ENCODE results near the gene KDSR.

GRCh38 chr18:63317982-63318888 is 48.8 kb downstream of the KDSR start:
- TF ChIP-seq, protein P1, sequence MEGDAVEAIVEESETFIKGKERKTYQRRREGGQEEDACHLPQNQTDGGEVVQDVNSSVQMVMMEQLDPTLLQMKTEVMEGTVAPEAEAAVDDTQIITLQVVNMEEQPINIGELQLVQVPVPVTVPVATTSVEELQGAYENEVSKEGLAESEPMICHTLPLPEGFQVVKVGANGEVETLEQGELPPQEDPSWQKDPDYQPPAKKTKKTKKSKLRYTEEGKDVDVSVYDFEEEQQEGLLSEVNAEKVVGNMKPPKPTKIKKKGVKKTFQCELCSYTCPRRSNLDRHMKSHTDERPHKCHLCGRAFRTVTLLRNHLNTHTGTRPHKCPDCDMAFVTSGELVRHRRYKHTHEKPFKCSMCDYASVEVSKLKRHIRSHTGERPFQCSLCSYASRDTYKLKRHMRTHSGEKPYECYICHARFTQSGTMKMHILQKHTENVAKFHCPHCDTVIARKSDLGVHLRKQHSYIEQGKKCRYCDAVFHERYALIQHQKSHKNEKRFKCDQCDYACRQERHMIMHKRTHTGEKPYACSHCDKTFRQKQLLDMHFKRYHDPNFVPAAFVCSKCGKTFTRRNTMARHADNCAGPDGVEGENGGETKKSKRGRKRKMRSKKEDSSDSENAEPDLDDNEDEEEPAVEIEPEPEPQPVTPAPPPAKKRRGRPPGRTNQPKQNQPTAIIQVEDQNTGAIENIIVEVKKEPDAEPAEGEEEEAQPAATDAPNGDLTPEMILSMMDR (IDR thresholded peaks at IDR 0.05; ENCODE audit: insufficient read depth, low read length) = peak; percentile 97
- TF ChIP-seq, protein P2, sequence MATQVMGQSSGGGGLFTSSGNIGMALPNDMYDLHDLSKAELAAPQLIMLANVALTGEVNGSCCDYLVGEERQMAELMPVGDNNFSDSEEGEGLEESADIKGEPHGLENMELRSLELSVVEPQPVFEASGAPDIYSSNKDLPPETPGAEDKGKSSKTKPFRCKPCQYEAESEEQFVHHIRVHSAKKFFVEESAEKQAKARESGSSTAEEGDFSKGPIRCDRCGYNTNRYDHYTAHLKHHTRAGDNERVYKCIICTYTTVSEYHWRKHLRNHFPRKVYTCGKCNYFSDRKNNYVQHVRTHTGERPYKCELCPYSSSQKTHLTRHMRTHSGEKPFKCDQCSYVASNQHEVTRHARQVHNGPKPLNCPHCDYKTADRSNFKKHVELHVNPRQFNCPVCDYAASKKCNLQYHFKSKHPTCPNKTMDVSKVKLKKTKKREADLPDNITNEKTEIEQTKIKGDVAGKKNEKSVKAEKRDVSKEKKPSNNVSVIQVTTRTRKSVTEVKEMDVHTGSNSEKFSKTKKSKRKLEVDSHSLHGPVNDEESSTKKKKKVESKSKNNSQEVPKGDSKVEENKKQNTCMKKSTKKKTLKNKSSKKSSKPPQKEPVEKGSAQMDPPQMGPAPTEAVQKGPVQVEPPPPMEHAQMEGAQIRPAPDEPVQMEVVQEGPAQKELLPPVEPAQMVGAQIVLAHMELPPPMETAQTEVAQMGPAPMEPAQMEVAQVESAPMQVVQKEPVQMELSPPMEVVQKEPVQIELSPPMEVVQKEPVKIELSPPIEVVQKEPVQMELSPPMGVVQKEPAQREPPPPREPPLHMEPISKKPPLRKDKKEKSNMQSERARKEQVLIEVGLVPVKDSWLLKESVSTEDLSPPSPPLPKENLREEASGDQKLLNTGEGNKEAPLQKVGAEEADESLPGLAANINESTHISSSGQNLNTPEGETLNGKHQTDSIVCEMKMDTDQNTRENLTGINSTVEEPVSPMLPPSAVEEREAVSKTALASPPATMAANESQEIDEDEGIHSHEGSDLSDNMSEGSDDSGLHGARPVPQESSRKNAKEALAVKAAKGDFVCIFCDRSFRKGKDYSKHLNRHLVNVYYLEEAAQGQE (IDR thresholded peaks at IDR 0.05; ENCODE audit: insufficient replicate concordance, low read depth) = no peak
- TF ChIP-seq SPI1 (IDR thresholded peaks at IDR 0.05; ENCODE audit: borderline replicate concordance, low read depth) (no peak), GABPA (IDR thresholded peaks at IDR 0.05; ENCODE audit: low read depth) (no peak)

All from HL-60 (cell line).